ACHN (cell line): Measurements from ENCODE around the gene RNF149.

Experiments used
- DNase-seq: peaks from one replicate; pipeline ENCODE4 v3.0.0-alpha.2; 2015
- in situ Hi-C: cut with HindIII; loops from 2 replicates; pipeline ENCODE4 v1.10.0; 2017; ENCODE audit warnings: low sequenced_read_pairs, low pct_ligation_motif_present, low pct_unique_long_range_greater_than_20kb

Gene RNF149

DNA sequence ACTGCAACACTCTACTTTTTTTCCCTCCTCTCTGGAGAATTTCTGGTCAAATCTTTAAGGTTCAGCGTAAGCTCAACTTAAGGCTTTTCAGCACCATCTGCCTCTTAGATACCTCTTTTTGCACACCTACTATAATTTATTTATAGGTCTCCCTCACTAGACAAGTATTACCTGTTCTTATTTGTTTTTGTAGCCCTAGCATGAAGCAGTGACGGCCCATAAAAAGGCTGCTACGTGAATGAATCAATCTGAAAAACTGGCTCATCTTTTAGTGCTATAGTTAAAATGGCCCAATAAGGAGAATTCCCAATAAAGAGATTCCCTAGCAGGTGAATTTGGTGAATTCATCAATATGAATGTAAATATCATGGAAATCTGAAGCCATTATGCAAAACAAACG lies 6.5 kb downstream of the RNF149 start:
- no peak for DNase-seq
- in situ Hi-C loops: no loop called here

DNA sequence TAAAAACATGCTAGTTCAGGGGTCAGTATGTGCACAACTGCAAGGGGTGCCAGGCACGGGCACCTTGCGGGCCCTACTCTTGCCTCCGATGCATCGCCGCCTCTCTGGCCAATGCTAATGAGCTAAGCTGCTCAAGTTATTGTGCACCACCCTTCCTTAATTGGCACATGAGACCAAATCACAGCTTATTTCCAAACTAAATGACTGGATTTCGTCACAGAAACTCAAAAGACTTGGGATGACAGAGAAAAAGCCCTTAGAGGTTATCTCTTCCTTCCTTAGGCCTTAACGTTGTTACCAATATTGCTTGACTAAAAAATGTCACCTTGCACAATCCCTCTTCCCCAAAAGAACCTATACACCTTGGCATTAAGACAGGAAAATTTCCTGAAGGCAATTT lies 7.7 kb downstream of the RNF149 start:
- DNase-seq: no peak
- in situ Hi-C loops: no loop called here

DNA sequence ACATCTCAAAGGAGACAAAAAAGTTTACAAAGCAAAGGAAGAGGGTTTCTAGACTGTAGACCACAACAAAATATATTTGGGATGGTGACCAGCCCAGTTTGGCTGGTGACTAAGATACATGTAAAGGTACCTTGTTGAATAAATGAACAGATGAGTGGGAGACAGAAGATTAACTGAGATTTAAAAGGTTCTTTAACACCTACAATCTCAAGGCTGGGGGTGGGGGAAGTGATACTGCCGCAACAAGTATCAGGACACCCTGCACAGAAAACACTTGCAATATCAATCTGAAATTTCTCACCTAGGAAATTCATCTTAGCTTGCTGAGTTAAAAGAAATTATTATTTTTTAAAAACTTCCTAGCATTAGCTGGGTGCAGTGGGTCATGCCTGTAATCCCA lies 8.3 kb downstream of the RNF149 start:
- in situ Hi-C loops: no loop called here
- DNase-seq: no peak

DNA sequence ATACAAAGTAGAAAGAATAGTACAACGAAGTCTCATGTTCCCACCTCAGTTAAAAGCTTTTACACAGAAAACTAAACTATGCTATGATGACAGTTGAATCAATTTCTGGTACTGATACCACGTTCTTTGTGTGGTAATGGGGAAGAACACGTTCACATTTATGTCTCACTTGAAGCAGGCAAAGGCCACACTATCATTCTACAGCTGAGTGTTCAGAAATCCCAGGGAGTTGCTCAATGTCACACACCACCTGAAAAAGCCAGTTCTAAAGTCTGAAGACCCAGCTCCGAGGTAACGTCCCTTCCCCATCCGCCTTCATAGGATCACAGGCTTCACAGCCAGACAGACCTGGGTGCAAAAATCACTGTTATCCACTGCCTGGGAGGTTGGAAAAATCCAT lies 8.9 kb downstream of the RNF149 start:
- in situ Hi-C loops: no loop called here
- DNase-seq: no peak

DNA sequence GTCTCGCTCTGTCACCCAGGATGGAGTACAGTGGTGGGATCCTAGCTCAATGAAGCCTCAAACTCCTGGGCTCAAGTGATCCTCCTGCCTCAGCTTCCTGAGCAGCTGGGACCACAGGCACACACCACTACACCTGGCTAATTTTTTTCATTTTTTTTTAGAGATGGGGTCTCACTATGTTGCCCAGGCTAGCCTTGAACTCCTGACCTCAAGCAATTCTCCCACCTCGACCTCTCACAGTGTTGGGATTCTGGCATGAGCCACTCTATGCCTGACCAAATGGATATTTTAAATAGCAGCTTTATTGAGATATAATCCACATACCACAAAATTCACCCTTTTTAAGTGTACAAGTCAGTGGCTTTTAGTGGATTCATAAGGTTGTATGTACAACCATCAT lies 11.1 kb downstream of the RNF149 start:
- in situ Hi-C loops: no loop called here
- DNase-seq: no peak

DNA sequence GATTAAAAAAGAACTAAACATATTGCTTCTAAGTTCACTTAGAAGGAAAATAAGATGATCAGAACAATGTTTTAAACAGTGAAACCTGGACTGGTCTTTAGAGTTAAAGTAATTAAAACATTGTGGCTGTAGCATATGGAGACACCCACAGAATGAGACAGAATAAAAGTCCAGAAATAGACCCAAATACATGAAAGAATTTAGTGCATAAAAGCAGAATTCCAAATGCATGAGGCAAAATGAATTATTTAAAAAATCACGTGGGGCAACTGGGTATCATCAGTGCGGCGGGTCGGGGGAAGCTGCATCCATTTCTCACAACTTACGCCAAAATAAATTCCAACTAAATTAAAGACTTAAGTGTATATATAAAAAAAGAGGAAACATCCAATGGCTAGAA lies 12.1 kb downstream of the RNF149 start:
- in situ Hi-C loops: no loop called here
- no peak for DNase-seq

DNA sequence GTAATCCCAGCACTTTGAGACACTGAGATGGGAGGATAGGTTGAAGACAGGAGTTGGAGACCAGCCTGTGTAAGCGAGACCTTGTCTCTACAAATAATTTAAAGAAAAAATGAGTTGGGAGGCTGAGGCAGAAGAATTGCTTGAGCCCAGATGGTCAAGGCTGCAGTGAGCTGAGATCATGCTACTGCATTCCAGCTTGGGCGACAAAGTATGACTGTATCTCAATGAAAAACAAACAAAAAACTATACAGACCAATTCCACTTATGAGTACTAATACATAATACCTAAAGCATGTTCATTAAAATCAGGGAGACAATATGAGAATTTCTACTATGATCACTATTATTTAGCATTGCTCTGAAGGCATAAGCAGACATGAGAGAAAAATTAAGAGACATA lies 12.6 kb downstream of the RNF149 start:
- in situ Hi-C loops: no loop called here
- DNase-seq: no peak

DNA sequence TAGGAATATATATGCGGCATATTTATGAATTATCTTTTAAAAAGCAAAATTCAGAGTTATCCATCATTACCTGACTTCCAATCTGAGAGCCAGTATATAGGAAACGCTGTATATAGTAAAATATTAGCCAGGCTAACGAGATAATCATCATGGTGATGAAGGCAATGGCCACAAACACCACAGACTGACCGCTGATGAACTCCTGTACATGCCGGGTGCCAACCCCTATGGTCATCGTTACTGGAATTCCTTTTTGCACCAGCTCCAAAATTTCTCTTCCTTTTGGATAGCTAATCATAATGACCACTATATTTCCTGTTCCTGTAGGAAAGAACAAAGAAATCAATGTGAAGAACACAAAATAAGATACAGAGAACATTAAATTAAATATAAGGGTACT lies 13.6 kb downstream of the RNF149 start:
- in situ Hi-C loops: no loop called here
- DNase-seq: no peak

DNA sequence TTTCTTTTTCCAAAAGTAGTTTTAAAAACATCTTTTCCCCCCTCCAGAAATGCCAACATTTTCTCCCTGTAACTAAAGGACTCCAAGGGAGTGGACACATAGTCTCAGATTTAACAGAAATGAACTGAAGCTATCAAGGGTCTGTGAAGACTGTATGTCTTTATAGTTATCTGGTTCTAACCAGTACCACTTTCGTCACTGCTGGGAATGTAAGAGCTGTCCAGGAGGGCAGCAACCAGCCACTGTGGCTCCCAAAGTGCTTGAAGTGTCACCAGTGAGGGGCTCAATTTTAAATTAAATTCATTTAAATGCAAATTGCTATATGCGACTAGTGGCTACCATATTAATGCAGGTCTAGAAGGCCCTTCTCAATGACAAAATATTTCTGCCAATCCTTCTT lies 15.0 kb downstream of the RNF149 start:
- in situ Hi-C loops: no loop called here
- no peak for DNase-seq

DNA sequence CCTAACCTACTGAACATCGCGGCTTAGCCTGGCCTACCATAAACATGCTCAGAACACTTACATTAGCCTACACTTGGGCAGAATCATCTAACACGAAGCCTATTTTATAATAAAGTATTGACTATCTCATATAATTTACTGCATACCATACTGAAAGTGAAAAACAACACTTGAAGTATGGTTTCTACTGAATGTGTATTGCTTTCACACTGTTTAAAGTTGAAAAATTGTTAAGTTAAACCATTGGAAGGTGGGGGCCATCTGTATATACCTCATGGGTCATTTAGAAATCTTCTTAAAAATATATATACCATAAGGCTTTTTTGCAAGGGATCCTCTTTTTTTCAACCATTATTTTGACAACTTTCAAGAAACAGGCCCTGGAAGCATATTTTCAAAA lies 16.5 kb downstream of the RNF149 start:
- in situ Hi-C loops: no loop called here

DNA sequence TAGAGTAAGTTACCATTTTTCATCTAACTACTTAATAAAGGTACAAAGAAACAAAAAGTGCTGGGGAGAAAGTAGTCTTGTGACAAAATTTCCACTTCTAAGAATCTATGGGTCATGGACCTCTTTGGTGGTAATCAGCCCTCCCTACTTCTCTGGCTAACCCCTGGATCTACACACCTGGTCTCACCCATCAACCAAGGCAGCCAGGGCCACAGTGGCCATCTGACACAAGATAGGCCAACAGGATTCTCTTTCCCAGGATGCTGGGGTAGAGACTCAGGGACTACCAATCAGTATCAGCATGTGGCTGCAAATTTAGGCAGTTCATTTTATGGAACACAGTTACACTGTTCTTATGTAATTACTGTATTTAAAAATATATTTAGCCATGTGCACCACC lies 17.8 kb downstream of the RNF149 start:
- no peak for DNase-seq
- in situ Hi-C loops: no loop called here

More for the DNA sequence above, 16.5 kb downstream of the RNF149 start:
- DNase-seq: no peak

DNA sequence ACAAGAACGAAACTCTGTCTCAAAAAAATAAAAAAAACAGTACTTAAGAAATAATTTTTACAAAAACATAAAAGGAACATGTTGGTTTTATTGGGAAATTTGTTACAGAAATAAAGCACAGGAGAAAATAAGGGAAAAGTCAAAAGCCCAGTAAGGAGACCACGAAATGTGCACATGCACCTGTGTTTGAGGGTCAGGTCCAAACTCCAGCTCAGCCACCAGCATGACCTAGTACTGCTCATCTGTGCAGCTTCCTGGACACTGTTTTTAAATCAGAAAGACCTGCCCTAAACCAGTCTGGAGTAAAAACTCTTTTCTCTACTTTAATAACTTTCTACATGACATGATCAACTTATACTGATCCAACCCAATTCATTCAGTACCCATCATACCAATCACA lies 21.2 kb downstream of the RNF149 start:
- DNase-seq: no peak
- in situ Hi-C loops: no loop called here

DNA sequence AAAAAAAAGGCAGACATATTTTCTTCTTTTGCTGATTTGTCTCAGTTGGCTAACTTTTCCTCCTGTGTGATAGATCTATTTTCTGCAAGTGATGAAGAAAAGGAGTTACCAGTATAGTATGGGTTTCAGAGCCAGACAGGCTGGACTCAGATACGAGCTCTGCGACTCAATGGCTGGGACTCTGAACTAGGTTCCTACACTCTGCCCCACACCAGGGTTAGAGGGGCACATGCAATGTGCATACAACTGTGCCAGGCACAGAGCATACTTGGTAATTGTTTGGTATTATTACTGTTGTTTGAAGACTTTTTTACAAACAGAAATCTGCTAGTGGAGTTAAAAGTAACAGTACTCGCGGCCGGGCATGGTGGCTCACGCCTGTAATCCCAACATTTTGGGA lies 21.8 kb downstream of the RNF149 start:
- in situ Hi-C loops: no loop called here
- DNase-seq: no peak

DNA sequence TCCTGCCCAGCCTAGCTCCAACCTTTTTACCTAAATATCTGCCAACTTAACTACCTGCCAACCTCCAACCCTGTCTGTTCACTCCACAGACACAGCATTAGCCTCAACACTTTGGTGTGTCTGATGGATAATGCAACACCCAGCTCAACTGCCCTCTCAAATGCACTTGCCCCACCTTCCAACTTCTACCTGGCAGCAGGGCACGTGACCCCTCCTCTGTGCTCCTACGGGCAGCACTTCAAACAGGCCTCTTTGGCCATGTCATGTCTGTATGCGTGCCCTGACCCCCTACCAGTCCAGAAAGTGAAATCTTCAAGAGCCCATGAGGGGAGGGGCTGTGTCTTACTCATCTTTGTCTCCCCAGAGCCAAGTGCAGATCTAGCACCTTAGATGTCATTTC lies 25.5 kb downstream of the RNF149 start:
- in situ Hi-C loops: no loop called here
- no peak for DNase-seq

DNA sequence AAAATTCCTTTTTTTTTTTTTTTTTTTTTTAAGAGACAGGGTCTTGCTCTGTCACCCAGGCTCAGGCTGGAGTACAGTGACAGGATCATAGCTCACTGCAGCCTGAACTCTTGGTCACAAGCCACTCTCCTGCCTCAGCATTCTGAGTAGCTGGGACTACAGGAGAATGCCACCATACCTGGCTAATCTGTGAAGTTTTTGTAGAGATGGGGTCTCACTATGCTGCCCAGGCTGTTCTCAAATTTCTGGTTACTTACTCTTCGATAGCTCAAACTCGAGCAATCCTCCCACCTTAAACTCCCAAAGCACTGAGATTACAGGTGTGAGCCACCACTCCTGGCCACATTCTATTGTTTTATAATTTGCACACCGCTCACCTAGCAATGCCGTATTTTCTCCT lies 27.0 kb downstream of the RNF149 start:
- in situ Hi-C loops: no loop called here
- DNase-seq: no peak

DNA sequence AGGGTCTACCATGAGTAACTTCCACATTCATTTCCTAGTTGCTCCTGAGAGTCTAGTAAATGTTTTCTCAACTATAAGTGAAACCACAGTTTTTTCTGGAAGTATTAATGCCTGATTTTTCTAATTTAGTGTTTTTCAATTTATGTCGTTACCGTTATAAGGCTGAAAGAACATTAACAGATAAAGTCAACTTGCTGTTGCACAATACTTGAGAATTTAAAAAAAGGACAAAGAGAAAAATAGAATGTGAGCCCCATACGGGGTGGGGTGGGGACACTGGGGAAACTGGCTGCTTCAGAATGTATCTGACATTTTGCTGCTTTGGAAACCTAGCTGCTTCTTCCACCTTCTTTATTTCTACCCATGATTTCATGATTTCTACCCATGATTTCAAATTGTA lies 29.6 kb downstream of the RNF149 start:
- in situ Hi-C loops: no loop called here
- DNase-seq: no peak

DNA sequence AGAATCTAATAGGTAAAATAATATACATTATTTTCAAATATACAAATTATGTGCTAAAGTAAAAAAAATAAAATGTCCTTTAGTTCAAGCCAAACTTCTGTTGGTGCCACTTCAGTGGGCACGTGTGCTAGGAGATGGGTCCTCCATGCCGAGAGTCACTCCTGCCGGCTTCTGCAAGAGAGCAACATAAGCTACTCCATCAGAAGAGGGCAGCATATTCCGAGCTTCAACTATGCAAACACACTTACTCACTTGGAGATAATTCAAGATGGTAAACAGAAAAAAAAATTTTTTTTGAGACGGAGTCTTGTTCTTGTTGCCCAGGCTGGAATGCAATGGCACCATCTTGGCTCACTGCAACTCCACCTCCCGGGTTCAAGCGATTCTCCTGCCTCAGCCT lies 31.4 kb downstream of the RNF149 start:
- no peak for DNase-seq
- in situ Hi-C loops: no loop called here

DNA sequence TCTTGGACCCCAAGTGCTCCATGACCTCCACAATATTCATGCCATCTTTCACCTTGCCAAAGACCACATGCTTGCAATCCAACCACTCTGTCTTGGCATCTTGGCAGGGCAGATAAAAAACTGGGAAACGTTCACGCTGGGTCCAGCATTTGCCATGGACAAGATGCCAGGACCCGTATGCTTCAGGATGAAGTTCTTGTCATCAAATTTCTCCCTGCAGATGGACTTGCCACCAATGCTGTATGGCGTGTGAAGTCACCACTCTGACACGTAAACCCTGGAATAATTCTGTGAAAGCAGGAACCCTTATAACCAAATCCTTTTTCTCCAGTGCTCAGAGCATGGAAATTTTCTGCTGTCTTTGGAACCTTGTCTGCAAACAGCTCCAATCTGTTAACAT lies 34.4 kb downstream of the RNF149 start:
- in situ Hi-C loops: no loop called here
- no peak for DNase-seq

DNA sequence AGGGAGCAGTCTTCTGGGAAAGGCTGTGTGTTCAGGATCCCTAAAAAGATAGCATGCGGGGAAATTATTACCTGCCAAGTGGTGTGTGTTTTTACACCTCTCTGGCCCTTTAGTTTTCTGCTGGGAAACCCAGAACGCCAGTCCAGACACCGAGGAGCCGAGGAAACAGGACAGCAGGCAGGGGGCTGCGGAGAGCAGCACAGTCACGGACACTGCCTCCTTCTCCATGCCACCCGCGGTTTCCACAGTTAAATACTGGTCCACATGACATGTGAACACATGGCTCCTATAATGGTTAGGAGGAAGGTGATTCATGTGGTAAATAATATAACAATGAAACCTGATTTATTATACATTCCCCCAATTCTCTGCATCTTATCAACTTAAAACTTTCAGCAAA lies 35.4 kb downstream of the RNF149 start:
- DNase-seq: no peak
- in situ Hi-C loops: no loop called here

DNA sequence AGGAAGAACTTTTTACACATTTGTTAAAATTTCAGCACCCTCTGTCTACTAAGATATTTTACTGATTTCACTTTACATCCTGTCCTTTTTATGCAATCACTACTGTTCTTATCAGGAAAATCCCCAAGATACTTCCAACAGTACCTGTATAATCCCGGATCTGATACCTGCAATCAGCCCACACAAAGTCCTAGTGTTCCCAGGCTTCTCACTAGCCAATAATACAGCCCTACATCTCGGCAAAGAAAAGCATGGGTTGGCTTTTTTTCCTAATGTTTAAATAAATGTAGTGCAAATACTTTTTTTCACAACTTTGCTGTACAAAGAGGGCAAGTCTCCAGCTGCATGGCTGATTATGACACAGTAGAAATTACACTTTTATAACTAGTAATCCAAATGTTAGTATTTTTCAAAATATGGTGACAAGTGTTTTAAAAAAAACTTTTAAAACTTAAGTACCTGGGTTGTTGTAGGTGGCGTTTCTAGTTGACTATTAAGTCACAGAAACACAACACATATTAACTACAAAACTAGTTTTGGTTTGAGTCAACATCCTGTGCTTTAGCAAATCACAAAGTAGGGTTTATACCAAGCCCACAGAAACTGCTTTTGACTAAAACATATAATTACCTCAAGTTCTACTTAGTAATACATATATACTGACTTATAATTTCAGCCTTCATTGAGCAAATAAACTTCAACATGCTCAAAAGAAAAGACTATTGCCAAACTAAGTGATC lies 36.3 kb downstream of the RNF149 start:
- no peak for DNase-seq
- in situ Hi-C loops: no loop called here

DNA sequence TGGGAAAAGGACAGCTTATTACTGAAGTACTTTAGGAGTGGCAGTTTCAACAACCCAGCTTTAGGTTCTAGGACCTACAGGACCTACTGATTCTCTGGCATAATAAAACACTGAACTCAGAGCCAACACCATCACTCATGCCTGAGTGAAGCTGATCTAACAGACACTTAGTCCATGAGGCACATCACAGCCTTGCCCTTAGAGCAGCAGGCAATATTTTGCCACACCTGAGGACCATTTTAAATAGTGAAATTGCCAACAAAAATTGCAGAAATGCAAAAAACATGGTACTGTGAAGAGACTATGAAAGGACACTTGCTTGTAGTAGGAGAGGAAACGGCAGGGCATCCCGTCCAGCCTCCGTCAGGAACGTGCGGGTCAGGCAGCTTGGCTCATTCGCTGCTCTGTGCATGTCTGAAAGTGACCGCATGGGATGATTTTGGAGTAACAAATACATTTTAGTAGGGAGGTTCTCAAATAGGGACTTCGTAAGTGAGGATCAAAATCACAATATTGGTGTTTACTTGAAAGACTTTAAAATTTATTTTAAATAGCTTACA lies 37.7 kb downstream of the RNF149 start:
- no peak for DNase-seq
- in situ Hi-C loops: no loop called here
